GM18861 (cell line): ENCODE data around the gene IFNG-AS1.

Source experiments
- ATAC-seq: cut with Tn5 transposase; IDR thresholded peaks from one replicate; pipeline ENCODE4 v1.9.1; 2021; ENCODE audit not compliant: unreplicated experiment

Gene IFNG-AS1

GRCh38 chr12:68034567-68034966, 45.3 kb downstream of the IFNG-AS1 start:
- ATAC-seq: no peak

GRCh38 chr12:68036642-68037041, 47.4 kb downstream of the IFNG-AS1 start:
- no peak for ATAC-seq

GRCh38 chr12:68037616-68038255, 48.5 kb downstream of the IFNG-AS1 start:
- ATAC-seq: no peak

GRCh38 chr12:68038650-68039049, 49.4 kb downstream of the IFNG-AS1 start:
- ATAC-seq: no peak

GRCh38 chr12:68040450-68041075, 51.3 kb downstream of the IFNG-AS1 start:
- peak; percentile 42 for ATAC-seq

- peak; percentile 88 for ATAC-seq
Measured at GRCh38 chr12:68042212-68042699, 53.0 kb downstream of the IFNG-AS1 start.

- peak; percentile 35 for ATAC-seq
Measured at GRCh38 chr12:68043435-68043834, 54.2 kb downstream of the IFNG-AS1 start.

GRCh38 chr12:68048648-68049297, 59.5 kb downstream of the IFNG-AS1 start:
- no peak for ATAC-seq

GRCh38 chr12:68056300-68056699, 67.1 kb downstream of the IFNG-AS1 start:
- ATAC-seq: no peak

GRCh38 chr12:68063900-68064590, 74.8 kb downstream of the IFNG-AS1 start:
- ATAC-seq: no peak

GRCh38 chr12:68065163-68065562, 75.9 kb downstream of the IFNG-AS1 start:
- no peak for ATAC-seq

GRCh38 chr12:68065687-68066086, 76.4 kb downstream of the IFNG-AS1 start:
- no peak for ATAC-seq

- ATAC-seq: no peak
Measured at GRCh38 chr12:68067762-68068376, 78.6 kb downstream of the IFNG-AS1 start.

- no peak for ATAC-seq
Measured at GRCh38 chr12:68069275-68069674, 80.0 kb downstream of the IFNG-AS1 start.
